PC-3 (cell line): ENCODE results near the gene EED.

Source experiments
- CTCF ChIP-seq: fragments of 300-600 bp; sonication (generic); conservative IDR thresholded peaks from 2 replicates; pipeline ENCODE4 v1.5.1; 2017; ENCODE audit warnings: antibody characterized with exemption, low read depth, mild to moderate bottlenecking, low read length
- EZH2 ChIP-seq: fragments of 300-600 bp; sonication (generic); IDR thresholded peaks from one replicate; pipeline ENCODE4 v1.6.1; 2017; ENCODE audit warnings: antibody characterized with exemption, mild to moderate bottlenecking, low read length; ENCODE audit not compliant: unreplicated experiment
- EZH2phosphoT487 ChIP-seq: fragments of 300-600 bp; sonication (generic); IDR thresholded peaks from 2 replicates; pipeline ENCODE4 v1.6.1; 2018; ENCODE audit warnings: mild to moderate bottlenecking, antibody characterized with exemption, low read length, borderline replicate concordance

GRCh38 chr11:86208572-86208971 is 36.0 kb upstream of the EED start:
- TF ChIP-seq EZH2phosphoT487 (no peak), CTCF (no peak), EZH2 (no peak)
